Hematopoietic multipotent progenitor cell treated with erythropoietin and hydrocortisone succinate and interleukin-3 and kit ligand, for 8 days (in vitro differentiated cells): ENCODE results near the gene CDAN1.

Source experiments
- DNase-seq: peaks from one replicate; pipeline ENCODE4 v3.0.0-alpha.2; 2015

The CDAN1 gene

DNA sequence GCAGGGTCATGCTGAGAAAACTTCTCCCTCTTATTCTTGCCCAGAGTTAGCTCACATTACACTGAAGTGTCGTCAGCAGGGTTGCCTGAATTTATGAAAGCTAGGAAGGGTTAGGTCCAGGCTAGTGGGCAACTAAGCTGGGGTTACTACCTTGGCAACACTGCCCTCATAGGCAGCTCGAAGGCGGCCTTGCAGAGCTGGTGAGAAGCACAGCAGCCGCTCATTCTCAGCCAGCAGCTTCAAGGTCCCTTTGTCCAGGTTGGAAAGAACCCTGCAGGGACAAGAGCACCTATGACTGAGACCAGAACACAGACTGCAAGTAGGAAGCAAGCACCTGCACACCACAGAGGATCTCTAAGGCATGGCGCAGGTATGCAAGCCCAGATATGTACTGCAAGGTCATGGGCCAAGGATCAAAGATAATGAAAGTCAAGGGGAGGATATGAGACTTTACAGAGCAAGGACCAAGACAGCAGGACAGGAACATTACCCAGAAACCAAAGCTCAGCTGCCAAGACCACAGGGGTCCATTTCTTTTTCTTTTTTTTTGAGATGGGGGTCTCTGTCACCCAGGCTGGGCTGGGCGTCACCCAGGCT is 2.8 kb downstream of the CDAN1 start:
- no peak for DNase-seq

GRCh38 chr15:42733027-42733426 is 3.9 kb downstream of the CDAN1 start:
- DNase-seq = no peak

- no peak for DNase-seq
Observed at GRCh38 chr15:42732095-42732827, 4.7 kb downstream of the CDAN1 start.

GRCh38 chr15:42731461-42731860 is 5.5 kb downstream of the CDAN1 start:
- DNase-seq = no peak

GRCh38 chr15:42730536-42730935 is 6.4 kb downstream of the CDAN1 start:
- DNase-seq = no peak

DNA sequence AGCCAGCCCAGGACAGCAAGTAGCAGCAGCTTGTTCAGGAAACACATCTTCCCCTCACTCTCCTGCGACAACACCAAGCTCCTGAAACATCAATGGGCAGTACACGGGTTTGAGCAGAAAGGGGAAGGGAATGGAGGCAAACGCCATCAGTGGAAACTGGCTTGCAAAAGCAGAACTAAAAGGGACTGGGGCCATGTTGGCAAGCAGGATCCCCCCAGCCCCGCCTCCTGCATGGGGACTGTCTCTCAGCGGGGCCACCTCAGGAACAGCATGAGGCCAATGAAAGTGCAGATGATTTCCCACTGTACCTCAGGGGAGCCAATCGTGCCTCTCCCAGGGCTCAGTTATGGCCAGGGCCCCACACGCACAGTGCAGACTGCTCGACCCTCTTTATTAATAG is 6.8 kb downstream of the CDAN1 start:
- no peak for DNase-seq

- no peak for DNase-seq
Observed at GRCh38 chr15:42729409-42729808, 7.5 kb downstream of the CDAN1 start.

- DNase-seq = no peak
Observed at GRCh38 chr15:42728972-42729371, 8.0 kb downstream of the CDAN1 start.

DNA sequence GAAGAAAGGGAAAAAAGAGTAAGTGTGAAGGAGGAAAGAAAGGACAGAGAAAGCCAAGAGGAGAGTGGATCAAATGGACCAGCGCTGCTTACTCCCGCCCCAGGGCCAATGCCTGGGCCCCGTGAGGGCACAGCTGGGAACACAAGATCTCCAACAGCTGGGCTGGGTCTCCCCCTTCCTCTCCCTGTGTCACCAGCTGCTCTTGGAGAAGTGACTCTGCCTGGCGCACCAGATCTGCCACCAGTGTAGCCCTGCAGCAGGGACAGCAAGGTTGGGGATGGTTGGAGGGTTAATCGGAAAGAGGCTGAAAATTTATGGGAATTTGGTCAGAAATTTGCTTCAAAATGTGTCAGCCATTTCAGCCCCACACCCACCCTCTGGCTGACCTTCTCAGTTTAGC is 8.4 kb downstream of the CDAN1 start:
- no peak for DNase-seq

DNA sequence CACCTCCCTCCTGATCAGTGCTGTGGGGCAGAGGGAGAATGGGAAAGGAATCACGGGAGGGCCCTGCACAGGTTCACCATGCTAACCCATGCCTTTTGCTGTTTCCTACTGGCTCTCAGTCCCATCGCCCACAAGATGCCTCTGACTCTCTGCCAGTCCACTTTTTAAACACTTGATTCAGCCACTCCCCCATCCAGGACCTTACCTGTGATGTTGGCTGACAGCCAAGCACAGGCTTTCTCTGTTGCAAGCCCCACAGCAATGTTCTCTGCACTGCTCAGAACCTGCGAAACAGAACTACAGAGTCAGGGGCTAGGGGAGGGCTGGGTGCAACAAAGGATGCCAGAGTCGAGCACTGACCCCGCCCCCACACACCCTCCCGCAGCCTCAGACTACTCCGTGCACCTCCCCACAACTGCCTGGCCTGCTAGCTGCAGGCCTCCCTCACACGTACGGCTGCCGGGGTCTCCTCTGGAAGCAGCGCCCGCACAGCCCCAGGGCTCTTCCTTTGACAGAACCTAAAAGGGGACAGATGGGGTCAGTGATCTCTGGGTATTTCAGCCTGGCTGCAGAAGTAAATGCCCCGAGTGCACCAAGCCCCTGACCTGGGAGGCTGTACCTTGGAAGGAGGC is 9.1 kb downstream of the CDAN1 start:
- DNase-seq = no peak

GRCh38 chr15:42726114-42726513 is 10.8 kb downstream of the CDAN1 start:
- DNase-seq = no peak

DNA sequence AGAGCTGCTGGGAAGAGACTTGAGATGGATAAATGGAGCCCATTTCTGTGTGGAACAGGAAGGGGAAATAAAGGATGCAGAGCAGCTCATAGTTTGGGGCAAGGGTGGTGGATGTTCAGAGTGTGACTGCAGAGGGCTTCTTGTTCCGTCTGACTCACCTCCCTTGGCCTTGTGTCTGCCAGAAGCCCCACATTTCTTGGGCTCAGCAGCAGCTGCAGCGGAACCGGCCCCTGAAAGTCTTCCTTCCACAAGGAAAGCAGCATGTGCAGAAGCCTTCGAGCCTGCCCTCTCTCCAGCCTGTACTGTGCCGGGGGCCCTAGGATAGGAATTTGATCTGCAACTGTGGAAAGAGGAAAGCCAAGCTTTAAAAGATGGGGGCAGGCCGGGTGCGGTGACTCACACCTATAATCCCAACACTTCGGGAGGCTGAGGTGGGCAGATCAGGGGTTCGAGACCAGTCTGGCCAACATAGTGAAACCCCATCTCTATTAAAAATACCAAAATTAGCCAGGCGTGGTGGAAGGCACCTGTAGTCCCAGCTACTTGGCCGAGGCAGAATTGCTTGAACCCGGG is 11.5 kb downstream of the CDAN1 start:
- no peak for DNase-seq

DNA sequence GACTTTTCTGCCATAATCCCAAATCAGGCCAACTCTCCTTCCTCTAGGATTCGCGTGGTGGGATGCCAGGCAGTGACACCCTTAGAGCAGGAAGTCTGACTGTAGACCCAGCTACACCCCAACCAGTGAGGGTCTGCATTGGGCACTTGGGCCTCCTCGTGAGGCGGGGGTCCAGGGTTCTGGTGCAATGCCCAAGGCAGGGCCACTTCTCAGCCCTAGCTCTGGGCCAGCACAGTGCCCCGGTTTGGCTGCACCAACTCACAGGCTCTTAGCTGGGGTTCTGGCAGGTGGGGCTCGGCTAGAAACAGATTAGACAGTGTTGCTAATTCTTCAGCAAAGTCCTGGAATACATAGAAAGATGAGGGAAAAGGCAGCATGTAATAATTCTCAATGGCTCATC is 12.7 kb downstream of the CDAN1 start:
- DNase-seq = no peak

DNA sequence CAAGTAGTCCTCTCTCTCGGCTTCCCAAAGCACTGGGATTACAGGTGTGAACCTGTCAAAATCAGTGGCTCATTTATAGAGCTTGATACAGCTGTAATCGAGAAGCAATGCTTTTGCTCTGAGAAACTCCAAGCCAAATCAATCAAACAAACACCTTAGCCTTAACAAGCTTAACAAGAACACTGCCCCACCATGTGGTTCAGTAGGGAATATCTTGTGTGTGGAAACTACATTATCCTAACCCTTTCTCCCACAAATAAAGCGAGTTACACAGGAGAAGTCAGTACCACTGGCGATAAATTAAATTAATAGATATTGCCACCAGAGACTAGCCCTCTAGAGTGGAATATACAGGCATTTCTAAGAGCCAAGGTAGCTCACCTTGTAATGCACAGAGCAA is 13.9 kb downstream of the CDAN1 start:
- DNase-seq = peak; percentile 11

- DNase-seq = no peak
Observed at GRCh38 chr15:42721916-42722315, 15.0 kb downstream of the CDAN1 start.

GRCh38 chr15:42721016-42721415 is 15.9 kb downstream of the CDAN1 start:
- no peak for DNase-seq

DNA sequence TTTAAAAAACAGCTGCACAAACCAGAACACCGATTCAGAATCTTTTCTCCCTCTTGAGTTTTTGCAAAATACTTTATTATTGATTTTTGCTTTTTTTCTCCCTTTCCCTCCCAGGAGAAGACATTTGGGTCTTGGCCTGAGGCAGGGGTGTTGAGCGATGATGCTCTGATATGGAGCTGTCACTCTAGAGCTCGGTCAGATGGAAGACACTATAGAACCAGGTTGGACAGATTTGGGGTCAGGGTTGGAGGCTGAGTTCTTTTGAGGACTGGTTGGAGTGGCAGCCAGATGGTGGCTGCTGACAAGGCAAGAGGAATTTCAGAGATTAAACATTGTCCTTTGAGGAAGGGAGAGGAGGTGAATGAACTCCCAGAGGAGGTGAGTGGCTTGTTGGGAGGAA is 16.9 kb downstream of the CDAN1 start:
- no peak for DNase-seq

DNA sequence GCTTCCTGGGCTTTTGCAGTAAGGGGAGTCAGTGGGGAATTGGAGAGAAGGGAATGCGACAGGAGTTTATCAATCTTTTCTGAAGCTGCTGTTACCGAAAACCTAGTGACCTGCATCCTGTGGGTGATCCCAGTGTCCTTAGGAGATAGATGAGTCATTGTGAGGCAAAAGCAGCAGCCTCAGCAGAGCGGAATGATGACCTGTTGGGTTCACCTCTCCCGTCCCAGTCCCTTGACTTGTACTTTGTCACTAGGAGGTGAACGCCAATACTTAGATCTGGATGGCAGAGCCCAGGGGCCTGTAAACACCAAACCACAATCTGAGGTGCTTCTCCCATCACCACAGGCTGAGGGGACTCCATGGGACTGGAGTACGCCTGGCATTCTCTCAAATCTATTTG is 17.9 kb downstream of the CDAN1 start:
- DNase-seq = no peak

- DNase-seq = no peak
Observed at GRCh38 chr15:42716626-42717025, 20.3 kb downstream of the CDAN1 start.

DNA sequence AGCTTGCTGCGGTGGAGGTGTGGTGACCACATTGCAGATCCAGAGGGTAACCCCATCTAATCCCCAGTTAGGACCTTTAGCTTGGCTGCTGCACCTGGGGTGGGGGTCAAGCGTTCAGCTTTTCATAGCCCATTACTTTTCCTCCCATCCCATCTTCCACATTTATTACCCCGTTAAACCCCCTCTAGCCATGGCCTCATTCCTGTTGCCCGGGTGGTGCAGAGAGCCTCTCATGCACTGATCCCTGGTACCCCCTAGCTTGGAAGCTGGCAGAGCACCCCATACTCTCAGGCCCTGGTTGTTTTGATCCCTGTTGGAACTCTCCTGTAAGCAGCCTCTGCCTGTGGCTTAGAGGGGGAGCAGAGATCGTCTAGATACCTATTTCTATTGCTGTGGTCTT is 20.8 kb downstream of the CDAN1 start:
- DNase-seq = no peak

GRCh38 chr15:42712584-42712983 is 24.3 kb downstream of the CDAN1 start:
- no peak for DNase-seq

DNA sequence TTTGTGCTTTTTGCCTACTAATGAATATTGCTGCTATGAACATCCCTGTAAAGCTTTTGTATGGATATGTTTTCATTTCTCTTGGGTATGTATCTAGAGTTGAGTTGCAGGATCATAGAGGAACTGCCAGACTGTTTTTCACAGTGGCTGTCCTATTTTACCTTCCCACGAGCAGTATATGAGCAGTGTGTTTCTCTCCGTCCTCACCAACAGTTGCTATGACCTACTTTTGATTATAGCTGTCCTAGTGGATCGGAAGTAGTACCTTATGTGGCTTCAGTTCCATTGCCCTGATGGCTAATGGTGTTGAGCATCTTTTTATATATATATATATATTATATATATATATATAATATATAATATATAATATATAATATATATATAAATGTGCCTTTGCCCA is 25.2 kb downstream of the CDAN1 start:
- no peak for DNase-seq

- no peak for DNase-seq
Observed at GRCh38 chr15:42710662-42711061, 26.3 kb downstream of the CDAN1 start.

DNA sequence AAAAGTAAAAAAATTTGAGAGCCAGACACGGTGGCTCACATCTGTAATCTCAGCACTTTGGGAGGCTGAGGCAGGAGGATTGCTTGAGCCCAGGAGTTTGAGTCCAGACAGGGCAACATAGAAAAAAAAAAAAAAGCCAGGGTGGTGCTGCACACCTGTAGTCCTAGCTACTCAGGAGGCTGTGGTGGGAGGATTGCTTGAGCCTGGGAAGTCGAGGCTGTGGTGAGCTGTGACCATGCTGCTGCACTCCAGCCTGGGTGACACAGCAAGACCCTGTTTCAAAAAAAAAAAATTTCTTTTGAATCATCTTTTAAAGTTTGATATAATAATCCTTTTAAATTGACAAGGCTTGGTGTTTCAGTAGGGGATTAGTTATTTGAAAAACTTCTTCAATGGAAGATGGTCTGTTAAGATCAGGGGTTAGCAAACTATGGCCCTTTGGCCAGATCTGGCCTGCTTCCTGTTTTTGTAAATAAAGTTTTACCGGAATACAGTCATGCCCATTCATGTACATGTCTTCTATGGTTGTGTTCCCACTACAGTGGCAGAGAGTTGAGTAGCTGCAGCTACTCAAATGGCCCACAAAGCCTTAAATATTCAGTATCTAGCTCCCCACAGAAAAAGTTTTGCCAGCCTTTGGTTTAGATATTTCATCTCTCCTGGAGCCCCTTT is 28.9 kb downstream of the CDAN1 start:
- DNase-seq = no peak
